OCI-LY3 (cell line): ENCODE measurements around the gene ADM.

Source experiments
- H2AFZ ChIP-seq: fragments of 200-600, 300-600 bp; shearing (Covaris generic); 2 replicates; pipeline ENCODE4 v1.6.0; 2014; ENCODE audit warnings: antibody characterized with exemption, low read depth, low read length
- H3K27ac ChIP-seq: fragments of 200-600, 300-600 bp; sonication (generic); 2 replicates; pipeline ENCODE4 v1.5.1; 2014; ENCODE audit warnings: mild to moderate bottlenecking, low read length, moderate library complexity, mixed read lengths
- H3K27me3 ChIP-seq: fragments of 200-600, 300-600 bp; sonication (generic); 2 replicates; pipeline ENCODE4 v1.6.1; 2014; ENCODE audit warnings: low read depth, low read length, mixed read lengths
- H3K36me3 ChIP-seq: fragments of 200-600, 300-600 bp; sonication (generic); replicated peaks from 2 replicates; pipeline ENCODE3; 2014; ENCODE audit warnings: low read depth, low read length, mixed read lengths
- H3K4me1 ChIP-seq: fragments of 300-600, 200-600 bp; sonication (generic); 2 replicates; pipeline ENCODE4 v1.6.1; 2014; ENCODE audit warnings: low read length, mixed read lengths
- H3K4me2 ChIP-seq: fragments of 200-600, 300-600 bp; sonication (generic); 2 replicates; pipeline ENCODE4 v1.6.1; 2014; ENCODE audit warnings: low read length, mixed read lengths
- H3K4me3 ChIP-seq: fragments of 300-600, 200-600 bp; sonication (generic); 2 replicates; pipeline ENCODE4 v1.5.1; 2014; ENCODE audit warnings: antibody characterized with exemption, mild to moderate bottlenecking, low read length, moderate library complexity
- H3K79me2 ChIP-seq: fragments of 300-600, 200-600 bp; shearing (Covaris generic); 2 replicates; pipeline ENCODE4 v1.6.1; 2014; ENCODE audit warnings: mild to moderate bottlenecking, low read length, mixed read lengths
- H3K9ac ChIP-seq: fragments of 300-600, 200-600 bp; shearing (Covaris generic); 2 replicates; pipeline ENCODE4 v1.6.0; 2014; ENCODE audit warnings: mild to moderate bottlenecking, low read length, moderate library complexity
- H3K9me3 ChIP-seq: fragments of 200-600, 300-600 bp; shearing (Covaris generic); 2 replicates; pipeline ENCODE4 v1.6.1; 2014; ENCODE audit warnings: low read length, mixed read lengths; ENCODE audit not compliant: insufficient read depth
- H4K20me1 ChIP-seq: fragments of 200-600, 300-600 bp; sonication (generic); 2 replicates; pipeline ENCODE4 v1.6.1; 2016; ENCODE audit warnings: low read length, mixed read lengths; ENCODE audit not compliant: insufficient read depth
- CTCF ChIP-seq: fragments of 200-600, 300-600 bp; sonication (generic); IDR thresholded peaks from 2 replicates; pipeline ENCODE4 v1.5.1; 2014; ENCODE audit warnings: antibody characterized with exemption, low read length, low read depth
- EZH2phosphoT487 ChIP-seq: fragments of 200-600 bp; shearing (Covaris generic); IDR thresholded peaks from 2 replicates; pipeline ENCODE4 v1.6.1; 2018; ENCODE audit warnings: antibody characterized with exemption, mixed run types, low read depth

ADM gene, protein sequence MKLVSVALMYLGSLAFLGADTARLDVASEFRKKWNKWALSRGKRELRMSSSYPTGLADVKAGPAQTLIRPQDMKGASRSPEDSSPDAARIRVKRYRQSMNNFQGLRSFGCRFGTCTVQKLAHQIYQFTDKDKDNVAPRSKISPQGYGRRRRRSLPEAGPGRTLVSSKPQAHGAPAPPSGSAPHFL

DNA sequence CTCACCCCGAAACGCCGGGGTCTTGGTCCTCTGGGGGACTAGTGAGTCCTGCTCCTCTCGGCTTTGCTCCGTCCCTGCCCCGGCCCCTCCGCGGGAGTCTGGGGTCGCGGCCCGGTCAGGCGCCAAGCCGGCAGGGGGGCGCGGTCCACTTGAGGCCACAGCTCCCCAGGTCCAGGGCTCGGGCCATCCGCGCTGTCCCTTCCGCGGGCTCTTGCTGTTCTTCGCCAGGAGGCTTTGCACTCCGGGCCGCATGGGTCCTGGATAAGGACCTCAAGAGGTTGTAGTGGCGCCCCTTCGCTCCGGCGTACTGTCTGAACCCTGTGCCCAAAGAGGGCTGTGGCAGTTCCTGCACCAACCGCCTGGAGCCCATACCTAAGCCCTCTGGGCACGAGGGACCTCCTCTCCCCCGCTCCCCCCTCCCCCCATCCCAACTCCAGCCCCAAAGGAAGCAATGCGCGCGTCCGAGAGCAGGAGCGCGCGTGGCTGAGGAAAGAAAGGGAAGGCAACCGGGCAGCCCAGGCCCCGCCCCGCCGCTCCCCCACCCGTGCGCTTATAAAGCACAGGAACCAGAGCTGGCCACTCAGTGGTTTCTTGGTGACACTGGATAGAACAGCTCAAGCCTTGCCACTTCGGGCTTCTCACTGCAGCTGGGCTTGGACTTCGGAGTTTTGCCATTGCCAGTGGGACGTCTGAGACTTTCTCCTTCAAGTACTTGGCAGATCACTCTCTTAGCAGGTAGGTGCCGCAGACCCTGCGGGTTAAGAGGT lies at the start of gene ADM:
Gene ADM, plus strand, starts transcription at position 579 of the 767 bp plus-strand sequence. CDS start 628 bp downstream, outside the sequence.
- Histone ChIP-seq H3K27ac (no peak within 1 kb of the TSS), H3K4me1 (peaks cover 36% of the 10 kb centered on the region), H2AFZ (no peak within 1 kb of the TSS), H3K36me3 (no peaks in the 10 kb centered on the region), H3K9me3 (no peaks in the 10 kb centered on the region), H3K79me2 (no peaks in the 10 kb centered on the region), H3K9ac (peak within 1 kb of the TSS; percentile 25), H3K4me3 (peak within 1 kb of the TSS; percentile 78), H3K4me2 (peak within 1 kb of the TSS; percentile 61), H3K27me3 (peaks cover 84% of the 10 kb centered on the region), H4K20me1 (no peaks in the 10 kb centered on the region)
- peak; percentile 48 for TF ChIP-seq CTCF
- TF ChIP-seq EZH2phosphoT487, result no peak

- no peaks in the 10 kb centered on the region for H3K27me3 ChIP-seq
- no peaks in the 10 kb centered on the region for H3K9me3 ChIP-seq
- no peak overlapping the region for H3K27ac ChIP-seq
- H3K4me2 ChIP-seq, result no peak overlapping the region
- no peak overlapping the region for H3K4me3 ChIP-seq
- no peaks in the 10 kb centered on the region for H3K36me3 ChIP-seq
- no peaks in the 10 kb centered on the region for H4K20me1 ChIP-seq
- no peak overlapping the region for H2AFZ ChIP-seq
- no peaks in the 10 kb centered on the region for H3K4me1 ChIP-seq
- TF ChIP-seq CTCF, result no peak
- TF ChIP-seq EZH2phosphoT487, result no peak
- no peaks in the 10 kb centered on the region for H3K79me2 ChIP-seq
- no peak overlapping the region for H3K9ac ChIP-seq
These were observed 49.3 kb upstream of the ADM start for GRCh38 chr11:10255388-10256125.

- no peaks in the 10 kb centered on the region for H4K20me1 ChIP-seq
- no peaks in the 10 kb centered on the region for H3K36me3 ChIP-seq
- H2AFZ ChIP-seq, result no peak overlapping the region
- TF ChIP-seq CTCF, result no peak
- TF ChIP-seq EZH2phosphoT487, result no peak
- no peaks in the 10 kb centered on the region for H3K79me2 ChIP-seq
- no peak overlapping the region for H3K27ac ChIP-seq
- no peak overlapping the region for H3K4me2 ChIP-seq
- no peak overlapping the region for H3K9ac ChIP-seq
- H3K9me3 ChIP-seq, result no peaks in the 10 kb centered on the region
- no peak overlapping the region for H3K4me3 ChIP-seq
- no peaks in the 10 kb centered on the region for H3K4me1 ChIP-seq
- peaks cover 10% of the 10 kb centered on the region for H3K27me3 ChIP-seq
These were observed 47.4 kb upstream of the ADM start for GRCh38 chr11:10257478-10257877.

GRCh38 chr11:10261821-10262220 lies 43.1 kb upstream of the ADM start:
- TF ChIP-seq EZH2phosphoT487 (no peak), CTCF (no peak)
- H3K4me2 ChIP-seq, result no peak overlapping the region
- no peaks in the 10 kb centered on the region for H3K79me2 ChIP-seq
- no peak overlapping the region for H2AFZ ChIP-seq
- no peak overlapping the region for H3K27ac ChIP-seq
- no peaks in the 10 kb centered on the region for H3K9me3 ChIP-seq
- H3K27me3 ChIP-seq, result peaks cover 15% of the 10 kb centered on the region
- no peaks in the 10 kb centered on the region for H4K20me1 ChIP-seq
- H3K4me1 ChIP-seq, result no peaks in the 10 kb centered on the region
- no peak overlapping the region for H3K4me3 ChIP-seq
- H3K9ac ChIP-seq, result no peak overlapping the region
- H3K36me3 ChIP-seq, result no peaks in the 10 kb centered on the region
